OCI-M2 (cell line): ENCODE measurements around the gene TBC1D22A.

Experiments used
- DNase-seq: peaks from one replicate; lab custom pipeline; 2025; ENCODE audit not compliant: unreplicated experiment; lab: John Stamatoyannopoulos, UW

The TBC1D22A gene

DNA sequence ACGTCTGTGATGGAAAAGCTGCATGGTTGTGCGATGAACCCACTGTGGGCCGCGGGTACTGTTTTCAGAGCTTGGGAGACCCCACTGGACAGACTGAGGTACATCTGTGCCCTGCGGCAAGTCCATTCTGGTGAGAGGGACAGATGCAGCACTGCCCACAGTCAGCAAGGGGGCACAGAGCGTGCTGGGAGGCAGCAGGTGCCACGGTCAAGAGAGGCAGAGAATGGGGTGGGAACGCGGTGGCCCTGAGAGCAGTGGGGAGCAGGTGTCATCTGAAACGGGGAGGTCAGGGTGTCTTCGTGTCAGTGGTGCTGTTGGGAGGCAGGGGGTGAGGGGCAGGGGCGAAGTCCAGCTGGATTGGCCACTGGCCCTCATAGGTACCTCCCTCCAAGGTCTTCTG, 32.0 kb downstream of the TBC1D22A start:
- DNase-seq = no peak

DNA sequence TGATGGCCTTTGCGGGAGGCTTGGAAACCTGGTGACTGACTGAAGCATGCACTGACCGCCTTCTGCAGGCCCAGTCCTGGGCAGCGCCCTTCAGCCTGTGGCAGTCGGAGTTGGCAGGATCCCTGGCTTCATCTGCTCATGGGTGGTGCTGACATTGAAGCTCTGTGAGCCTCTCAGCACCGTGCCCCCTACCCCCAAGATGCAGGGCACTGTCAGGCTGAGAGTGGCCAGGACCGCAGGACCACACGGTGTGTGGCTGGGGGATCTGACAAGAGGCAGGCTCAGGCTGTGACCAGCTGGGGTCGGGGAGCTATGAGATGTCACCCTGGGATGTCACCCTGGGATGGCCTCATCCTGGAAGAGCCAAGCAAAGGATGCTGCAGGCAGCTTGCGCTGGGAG, 32.7 kb downstream of the TBC1D22A start:
- DNase-seq = no peak

DNA sequence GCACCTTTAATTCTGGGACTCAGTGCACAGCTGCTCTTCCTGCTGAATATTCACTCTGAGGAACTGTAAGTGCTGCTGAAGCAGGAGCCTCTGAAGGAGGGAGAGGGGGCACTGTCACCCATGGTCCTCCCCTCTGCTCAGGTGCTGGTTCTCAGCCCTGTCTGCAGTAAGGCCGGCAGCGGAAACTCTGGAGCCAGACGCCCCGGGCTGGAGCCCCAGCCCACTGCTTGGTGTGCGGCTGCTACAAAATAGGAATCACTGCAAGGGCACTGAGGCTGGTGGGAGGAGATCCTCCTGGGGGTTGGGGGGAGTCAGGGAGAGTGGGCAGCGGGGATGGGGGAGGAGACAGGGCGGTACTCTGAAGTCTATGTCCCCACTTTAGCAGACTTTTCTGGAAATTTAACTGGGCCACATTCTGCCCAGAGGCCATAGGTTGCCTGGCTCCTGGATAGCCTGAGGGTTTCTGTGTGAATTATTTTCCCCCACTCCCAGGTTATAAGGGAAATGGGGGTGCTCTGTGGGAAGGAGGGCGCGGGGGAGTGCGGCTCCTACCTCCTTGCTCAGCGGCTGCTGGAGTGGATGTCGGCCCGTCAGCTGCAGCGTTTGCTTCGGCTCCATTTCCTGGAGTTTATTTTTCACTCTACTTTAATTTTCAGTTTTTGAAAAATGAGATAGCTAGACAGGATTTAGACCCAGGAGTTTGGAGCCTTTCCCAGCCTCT, 33.6 kb downstream of the TBC1D22A start:
- no peak for DNase-seq

DNA sequence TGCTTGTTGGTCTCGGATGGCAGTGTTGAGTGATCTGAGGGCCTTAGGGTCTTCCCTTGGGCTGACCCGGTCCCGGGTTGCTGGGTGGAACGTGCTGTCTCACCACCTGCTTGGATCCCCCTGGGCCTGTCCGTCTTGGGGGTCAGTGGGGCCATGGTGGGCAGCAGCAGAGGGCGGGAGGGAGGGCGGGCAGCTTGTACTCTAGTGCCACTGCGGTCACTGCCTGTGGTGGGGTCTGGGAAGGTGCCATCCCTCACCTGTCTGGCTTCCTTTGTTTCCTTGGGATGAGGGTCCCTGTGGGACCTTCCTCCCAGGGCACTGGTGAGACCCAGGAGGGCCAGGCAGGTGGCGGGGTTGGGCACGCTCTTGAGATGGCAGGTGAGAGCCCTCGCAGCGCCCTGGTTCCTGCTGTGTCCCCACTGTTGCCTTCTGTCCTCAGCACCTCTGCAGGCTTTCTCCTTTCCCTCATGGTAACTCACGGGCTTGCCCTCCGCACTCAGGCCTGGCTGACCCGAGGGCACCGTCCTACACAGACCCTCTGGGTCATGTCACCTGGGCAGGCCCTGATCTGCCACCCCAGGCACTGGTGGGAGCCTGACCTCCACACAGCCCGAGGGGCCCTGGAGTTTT, 34.2 kb downstream of the TBC1D22A start:
- no peak for DNase-seq

DNA sequence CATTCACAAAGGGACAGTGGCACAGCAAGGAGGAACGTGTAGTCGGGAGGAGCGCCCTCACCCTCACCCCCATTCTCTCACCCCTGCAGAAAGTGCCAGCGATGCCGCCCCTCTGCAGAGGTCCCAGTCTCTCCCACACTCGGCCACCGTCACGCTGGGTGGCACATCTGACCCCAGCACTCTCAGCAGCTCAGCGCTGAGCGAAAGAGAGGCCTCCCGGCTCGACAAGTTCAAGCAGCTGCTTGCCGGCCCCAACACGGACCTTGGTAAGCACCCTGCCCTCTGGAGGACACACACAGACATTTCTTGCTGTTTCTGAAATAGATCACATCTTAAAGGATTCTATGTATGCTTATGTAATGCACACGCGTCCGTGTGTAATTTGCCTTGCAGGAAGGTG, 34.9 kb downstream of the TBC1D22A start:
- no peak for DNase-seq

DNA sequence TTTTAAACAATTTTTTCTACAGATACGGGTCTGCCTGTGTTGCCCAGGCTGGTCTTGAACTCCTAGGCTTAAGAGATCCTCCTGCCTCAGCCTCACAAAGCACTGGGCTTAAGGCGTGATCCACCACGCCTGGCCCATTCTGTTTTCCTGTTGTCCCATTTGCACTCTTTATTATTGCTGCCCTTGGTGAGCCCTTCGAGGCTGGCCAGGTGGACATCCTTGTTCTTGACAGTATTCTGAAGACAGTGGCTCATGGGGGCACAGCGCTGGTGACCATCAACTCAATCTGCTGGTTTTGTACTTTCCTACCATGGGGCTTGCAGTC, 35.6 kb downstream of the TBC1D22A start:
- no peak for DNase-seq

DNA sequence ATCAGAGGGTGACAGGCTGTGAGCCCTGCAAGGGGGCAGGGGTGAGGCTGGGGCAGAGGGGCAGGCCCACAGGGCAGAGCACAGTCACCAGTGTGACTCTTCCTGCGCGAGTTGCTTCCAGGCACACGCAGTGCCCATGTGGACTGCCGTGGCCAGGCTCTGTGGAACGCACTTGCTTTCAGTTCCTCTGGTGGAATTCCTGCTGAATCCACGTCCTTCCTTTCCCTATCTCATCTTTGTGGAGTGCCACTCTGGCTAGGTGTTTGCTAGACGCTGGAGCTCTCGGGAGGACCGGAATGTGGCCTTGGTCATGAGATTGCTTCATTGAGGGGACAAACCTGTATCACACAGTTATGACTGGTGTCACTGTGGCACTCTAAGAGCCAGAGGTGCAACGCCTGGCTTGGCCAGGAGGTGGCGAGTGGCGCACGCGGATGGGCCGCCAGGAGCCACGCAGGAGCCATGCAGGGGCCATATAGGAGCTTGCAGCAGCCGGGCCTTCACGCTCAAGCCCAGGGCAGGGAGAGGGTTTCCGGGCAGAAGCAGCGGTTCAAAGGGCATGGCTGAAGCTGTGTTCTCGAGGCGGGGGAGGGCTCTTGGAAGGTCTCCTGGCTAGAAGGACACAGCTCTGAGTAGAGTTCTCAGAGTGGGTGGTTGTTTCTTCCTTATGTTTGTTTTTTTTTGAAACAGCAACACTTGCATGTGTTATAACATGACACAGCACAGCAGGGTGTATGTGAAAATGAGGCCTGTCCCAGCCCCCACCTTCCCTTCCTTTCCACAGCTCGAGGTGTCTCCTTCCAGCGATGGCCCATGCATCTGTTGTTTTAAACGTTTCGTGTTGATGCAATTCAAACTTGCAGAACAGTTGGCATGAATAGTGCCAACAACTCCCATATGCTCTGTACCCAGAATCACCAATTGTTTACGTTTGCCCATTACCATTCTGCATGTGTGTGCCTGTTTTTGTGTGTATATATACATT, 36.2 kb downstream of the TBC1D22A start:
- no peak for DNase-seq

DNA sequence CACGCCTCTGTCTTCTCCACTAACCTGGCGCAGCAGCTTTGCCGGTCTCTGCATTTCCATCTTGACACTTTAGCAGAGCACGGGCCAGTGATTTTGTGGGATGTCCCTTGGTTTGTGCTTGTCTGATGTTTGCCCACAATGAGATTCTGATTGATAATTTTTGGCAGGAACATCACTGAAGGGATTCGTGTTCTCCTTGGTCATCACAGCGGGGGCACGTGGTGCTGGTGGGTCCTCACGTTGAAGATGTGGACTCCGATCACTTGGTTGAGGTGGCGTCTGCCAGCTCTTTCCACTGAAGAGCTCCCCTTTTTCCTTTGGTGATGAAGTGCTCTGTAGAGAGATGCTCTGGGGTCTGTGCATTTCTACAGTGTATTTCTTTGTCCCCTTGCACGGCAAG, 37.2 kb downstream of the TBC1D22A start:
- no peak for DNase-seq

DNA sequence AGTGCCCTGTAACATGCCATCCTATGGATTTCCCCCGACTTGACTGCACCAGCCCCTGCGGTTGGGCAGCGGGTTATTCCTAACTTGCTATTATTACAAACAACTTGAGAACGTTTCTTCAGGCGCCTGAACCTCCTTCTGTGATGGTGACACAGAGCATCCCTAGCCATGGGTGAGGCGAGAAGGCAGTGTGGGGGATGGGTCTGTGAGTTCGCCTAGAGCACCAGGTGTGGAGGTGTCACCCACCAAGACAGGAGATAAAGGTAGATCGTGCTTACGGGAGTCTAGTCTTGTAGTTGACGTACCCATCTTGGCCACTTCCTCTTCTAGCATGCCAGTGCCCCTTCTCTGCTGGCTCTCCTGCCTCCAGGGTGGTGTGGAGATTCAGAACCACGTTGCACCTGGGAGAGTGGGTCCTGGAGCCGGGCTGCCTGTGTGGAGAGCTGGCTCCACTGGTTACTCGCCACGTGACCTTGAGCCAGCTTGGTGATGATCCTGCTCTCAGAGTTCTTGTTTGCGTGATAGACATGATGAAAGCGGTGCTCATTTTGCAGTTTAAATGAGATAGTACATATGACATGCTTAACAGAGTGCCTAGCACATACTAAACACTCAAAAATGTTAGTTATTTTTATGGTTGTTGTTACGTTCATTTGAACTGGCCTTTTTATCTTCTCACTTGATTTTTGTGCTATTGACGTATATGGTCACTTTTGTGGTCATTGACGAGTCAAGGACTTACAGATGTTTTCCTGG, 37.8 kb downstream of the TBC1D22A start:
- no peak for DNase-seq

DNA sequence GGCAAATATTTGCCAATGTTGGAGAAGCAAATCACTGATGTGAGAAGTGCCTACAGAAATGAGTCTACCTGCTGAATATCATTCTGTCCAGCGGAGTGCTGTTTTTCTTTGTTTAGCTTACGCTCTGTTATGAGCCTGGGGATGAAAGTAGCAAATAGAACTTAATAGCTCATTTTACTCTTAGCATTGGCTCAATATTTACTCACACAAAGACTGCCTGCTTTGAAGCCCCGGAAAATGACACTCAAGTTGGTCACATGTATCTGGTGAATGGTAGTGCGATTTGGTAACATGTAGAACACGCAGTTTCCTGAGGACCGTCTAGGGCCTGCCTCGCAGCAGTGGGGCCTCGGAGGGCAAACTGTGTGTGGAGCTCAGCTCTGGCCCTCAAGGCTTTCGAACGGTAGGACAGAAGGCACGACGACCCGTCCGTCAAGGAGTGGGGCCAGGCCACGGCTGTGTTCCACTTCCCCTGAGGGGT, 38.9 kb downstream of the TBC1D22A start:
- no peak for DNase-seq

DNA sequence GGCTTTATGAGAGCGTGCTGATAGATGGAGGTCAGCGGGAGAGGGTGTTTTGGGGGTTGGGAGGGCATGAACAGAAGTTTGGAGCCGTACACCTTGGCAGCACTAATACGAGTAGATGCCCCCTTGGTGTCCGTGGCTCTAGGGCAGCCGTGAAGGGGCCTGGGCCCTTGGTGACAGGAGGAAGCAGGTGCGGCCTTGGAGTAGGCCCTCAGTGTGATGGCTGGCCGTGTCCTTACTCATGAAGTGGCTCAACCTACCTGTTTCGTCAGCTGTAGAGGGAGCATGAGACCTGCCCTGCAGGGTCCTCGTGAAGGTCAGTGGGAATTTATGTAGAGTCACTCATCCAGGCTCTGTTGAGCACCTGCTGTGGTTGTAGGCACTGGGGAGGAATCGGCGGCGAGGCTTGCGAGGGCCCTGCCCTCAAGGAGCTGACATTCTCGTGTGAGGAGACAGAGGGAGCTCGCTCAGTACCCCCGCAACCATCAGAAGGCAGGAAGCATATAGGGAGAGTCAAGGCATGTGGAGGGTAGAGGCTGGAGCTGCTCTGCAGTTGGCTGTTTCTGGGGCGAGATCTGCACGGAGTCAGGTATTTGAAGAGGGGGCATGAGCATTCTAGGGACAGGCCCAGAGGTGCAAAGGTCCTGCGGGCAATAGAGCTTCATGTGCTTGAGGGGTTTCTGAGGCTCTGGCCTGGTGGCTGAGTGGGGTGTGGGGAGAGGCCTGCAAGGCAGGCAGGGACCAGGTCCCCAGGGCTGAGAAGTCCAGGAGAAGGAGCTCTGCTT, 39.6 kb downstream of the TBC1D22A start:
- DNase-seq = no peak

DNA sequence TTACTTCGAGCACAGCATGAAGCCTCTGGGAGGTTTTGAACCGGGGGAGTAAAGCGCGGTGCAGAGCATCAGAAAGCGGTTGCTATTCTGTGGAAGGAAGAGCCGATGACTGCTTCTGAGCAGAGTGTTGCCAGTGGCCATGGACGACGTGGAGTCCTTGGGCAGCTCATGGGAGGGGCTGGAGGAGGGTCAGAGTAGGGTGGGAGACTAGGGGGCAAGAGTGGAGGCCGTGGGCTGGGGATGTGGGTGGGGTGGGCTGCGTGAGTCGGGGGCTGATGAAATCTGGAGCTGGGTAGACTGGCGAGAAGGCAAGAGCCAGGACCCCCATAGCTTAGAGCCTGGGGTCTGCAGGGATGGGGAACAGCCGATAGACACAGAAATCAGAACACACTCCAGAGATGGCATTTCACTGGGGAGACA, 40.2 kb downstream of the TBC1D22A start:
- DNase-seq = no peak

DNA sequence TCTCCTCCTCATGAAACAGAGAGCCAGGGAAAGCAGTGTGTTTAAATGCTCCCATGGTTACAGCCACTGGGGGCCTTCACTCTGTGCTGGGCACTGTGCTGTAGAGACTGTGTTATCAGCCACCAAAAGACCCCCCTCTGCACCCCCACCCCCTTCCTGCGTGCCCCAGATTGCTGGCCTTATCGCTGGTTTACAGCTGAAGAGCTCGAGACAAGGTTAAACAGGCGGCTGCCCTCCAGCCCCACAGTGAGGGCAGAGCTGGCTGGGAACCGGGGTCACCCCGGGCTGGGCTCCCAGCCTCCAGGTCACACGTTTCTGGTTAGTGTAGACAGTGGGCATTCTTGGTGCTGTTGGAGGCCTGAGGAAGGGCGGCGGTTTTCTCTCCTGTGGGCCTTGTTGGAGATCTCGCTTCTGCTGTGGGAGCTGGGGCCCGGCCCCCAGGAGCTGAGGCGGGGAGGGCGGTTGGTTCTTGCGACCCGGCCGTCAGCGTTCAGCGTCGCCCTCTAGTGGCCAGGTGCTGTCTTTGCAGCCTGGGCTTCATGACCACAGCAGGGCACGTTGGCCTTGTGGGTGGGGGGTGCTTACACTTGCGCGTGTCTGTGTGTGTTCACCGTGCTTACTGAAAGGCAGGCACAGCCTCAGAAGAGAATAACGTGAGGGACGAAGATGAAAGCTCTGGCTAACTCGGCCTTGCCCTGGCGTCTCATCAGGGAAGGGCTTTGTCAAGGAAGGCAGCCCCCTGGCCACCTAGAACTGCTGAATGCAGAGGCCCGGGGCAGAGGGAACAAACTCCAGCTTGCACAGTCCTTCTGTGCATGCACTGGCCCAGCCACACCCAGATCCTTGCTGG, 40.8 kb downstream of the TBC1D22A start:
- DNase-seq = no peak

DNA sequence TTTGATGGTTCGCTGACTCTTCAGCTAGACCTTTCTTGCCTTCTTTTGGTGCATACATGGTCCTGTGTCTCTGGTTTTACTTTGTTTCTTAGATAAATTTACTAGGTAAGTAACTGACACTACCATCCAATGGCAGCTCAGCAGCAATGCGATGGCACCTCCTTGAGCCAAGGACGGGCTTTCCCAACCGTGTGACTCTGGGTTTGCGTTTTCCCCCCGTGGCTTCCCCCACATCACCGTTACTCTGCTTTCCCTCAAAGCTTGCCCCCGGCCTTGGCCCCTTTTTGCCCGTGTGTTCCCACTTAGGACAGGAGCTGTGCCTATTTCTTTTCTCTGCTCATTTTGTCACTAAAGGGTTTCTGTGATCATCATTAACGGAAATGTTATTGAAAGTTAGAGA, 41.5 kb downstream of the TBC1D22A start:
- no peak for DNase-seq

DNA sequence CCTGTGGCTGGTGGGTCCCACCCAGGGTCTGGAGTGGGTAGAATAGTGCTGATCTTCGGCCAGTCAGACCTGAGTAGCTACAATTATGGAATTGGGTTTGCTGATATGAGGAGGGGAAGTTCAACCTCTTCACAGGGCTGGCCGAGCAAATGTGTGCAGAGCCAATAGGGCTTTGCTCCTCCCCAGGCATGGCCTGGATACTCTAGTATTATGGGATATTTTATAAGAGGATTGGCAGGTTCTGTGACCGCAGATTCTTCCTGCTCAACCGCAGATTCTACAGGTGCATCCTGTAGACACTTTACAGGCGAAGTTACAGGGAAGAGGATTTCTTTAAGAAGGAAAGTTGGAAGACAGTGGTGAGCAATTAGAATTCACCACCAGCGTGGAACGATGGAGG, 44.3 kb downstream of the TBC1D22A start:
- no peak for DNase-seq

DNA sequence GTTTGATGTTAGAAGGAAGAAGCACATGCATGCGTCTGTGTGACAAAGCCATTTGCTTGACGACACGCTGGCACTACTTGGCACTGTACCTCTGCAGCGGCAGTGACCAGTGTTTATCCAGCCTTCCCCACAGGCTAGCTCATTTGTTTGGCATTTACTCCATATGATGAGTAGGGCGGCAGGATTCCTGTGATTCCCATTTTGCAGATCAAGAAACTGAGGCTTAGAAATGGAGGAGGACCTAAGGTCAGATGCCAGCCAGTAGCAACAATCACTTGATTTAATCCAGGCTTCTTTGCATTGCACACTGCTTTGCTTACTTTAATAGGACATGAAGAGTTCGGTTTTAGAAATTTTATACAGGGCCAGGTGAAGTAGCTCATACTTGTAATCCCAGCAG, 45.0 kb downstream of the TBC1D22A start:
- DNase-seq = no peak

DNA sequence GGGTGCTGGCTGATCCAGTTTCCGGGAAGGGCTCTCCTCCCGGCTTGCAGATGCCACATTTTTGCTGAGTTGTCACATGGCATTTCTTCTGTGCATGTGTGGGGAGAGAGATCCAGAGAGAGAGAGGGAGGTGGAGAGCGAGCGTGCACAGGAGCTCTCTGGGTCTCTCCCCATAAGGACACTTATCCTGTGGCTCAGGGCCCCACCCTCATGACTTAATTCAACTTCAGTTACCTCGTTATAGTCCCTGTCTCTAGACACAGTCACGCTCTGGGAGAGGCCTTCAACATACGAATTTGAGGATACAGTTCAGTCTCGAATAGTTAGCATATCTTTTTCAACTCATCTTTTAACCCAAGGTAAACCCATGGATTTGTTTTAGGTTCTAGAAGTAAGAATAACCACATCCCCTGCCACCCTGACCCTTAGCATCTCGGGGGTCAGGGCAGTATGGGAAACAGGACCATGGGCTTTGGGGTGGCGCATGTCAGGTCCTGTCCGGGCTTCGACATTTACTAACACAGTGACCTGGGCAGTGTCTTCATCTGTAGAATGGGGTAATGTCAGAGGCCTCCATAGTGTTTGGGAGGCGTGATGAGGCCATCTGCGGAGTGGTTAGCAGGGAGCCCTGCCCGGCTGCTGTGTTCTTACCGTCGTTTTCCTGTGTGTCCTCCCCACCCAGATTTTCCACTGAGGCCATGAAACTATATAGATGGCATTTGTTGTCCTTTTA, 46.9 kb downstream of the TBC1D22A start:
- DNase-seq = no peak

DNA sequence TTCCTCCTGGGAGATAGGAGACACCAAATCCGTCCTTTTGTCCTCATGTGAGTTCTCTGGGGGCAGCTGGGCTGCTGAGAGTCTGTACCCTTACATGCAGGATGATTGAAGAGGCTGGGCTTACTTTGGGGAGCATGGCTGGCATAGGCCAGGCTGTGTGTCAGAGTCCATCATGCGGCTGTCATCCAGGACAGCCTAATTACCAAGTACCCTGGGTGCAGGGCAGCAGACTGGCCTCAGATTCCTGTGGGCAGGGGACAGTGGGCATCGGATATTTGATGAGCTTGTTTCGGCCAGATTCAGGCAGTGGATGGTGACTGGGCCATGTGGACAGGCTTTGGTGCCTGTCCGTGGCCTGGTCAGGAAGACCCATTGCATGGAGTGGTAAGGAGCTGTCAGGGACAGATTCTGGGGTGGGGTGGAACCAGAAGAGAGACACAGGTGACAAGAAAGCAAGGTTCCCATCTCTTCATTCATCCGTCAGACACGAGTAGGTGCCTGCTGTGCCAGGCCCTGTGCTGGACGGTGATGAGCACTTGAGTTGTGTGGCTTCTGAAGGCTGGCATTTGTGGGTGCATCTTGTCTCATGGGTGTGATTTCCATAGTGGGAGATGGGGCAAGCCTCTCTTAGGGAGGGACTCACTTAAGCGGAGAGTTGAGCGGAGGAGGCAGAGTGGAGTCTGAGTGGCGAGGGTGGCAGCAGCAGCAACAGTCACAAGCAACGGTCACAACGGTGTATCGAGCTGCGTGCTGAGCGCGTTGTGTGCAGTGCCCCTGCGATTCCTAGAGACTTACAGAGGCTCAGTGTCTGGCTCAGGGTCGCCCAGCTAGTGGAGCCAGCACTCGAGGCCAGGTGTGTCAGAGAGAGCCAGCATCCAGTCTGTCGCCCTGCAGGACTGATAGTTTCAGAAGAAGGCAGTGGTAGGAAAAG, 48.7 kb downstream of the TBC1D22A start:
- no peak for DNase-seq
